GM18951 (cell line): ENCODE results near the gene PAM16.

Experiments
- POLR2A ChIP-seq: IDR thresholded peaks from 4 replicates; pipeline ENCODE4 v1.6.1; 2011; ENCODE audit warnings: mild to moderate bottlenecking; ENCODE audit not compliant: insufficient read length, insufficient read depth; ENCODE audit errors: extremely low read depth
- in situ Hi-C: fragments of 300-500 bp; cut with MboI; formaldehyde crosslinking; loops from one replicate; pipeline ENCODE4 v1.12.0; 2022; ENCODE audit warnings: low sequenced_read_pairs, mixed read lengths, inconsistent platforms; ENCODE audit not compliant: unreplicated experiment

PAM16 gene

GRCh38 chr16:4380119-4381063, 29.3 kb upstream of the PAM16 start:
- in situ Hi-C loops, result no loop called here
- no peak for TF ChIP-seq POLR2A

- in situ Hi-C loops, result no loop called here
Observed at GRCh38 chr16:4378999-4379690, 28.0 kb upstream of the PAM16 start.

GRCh38 chr16:4378161-4378666, 27.1 kb upstream of the PAM16 start:
- no peak for TF ChIP-seq POLR2A
- in situ Hi-C loops, result no loop called here

More at GRCh38 chr16:4378999-4379690, 28.0 kb upstream of the PAM16 start:
- TF ChIP-seq POLR2A, result no peak

- in situ Hi-C loops, result no loop called here
- no peak for TF ChIP-seq POLR2A
Observed at GRCh38 chr16:4377573-4378154, 26.5 kb upstream of the PAM16 start.

GRCh38 chr16:4376893-4377572, 25.9 kb upstream of the PAM16 start:
- no peak for TF ChIP-seq POLR2A
- in situ Hi-C loops, result no loop called here

GRCh38 chr16:4376126-4376892, 25.2 kb upstream of the PAM16 start:
- in situ Hi-C loops, result no loop called here

GRCh38 chr16:4375717-4376116, 24.6 kb upstream of the PAM16 start:
- in situ Hi-C loops, result no loop called here

More at GRCh38 chr16:4376126-4376892, 25.2 kb upstream of the PAM16 start:
- TF ChIP-seq POLR2A, result no peak

GRCh38 chr16:4373909-4374742, 23.0 kb upstream of the PAM16 start:
- TF ChIP-seq POLR2A, result no peak
- in situ Hi-C loops, result no loop called here

More at GRCh38 chr16:4375717-4376116, 24.6 kb upstream of the PAM16 start:
- no peak for TF ChIP-seq POLR2A

- no peak for TF ChIP-seq POLR2A
- in situ Hi-C loops, result no loop called here
Observed at GRCh38 chr16:4373356-4373908, 22.3 kb upstream of the PAM16 start.

GRCh38 chr16:4372578-4373355, 21.6 kb upstream of the PAM16 start:
- no peak for TF ChIP-seq POLR2A
- in situ Hi-C loops, result no loop called here
